ENCODE results near the gene KIFAP3. TPM values are rescaled to one million over a fixed set of nuclear protein-coding genes. Genes with fewer than 3 reads are reported as not detected.

The KIFAP3 gene
- total RNA-seq, 4 donors from 2014 or later: 25.2 to 49.2 (median 40.0) TPM

GRCh38 chr1:170032531-170033280 is 41.8 kb downstream of the KIFAP3 start:
- Histone ChIP-seq H3K4me1 (no peaks in the 10 kb centered on the region), H3K9me3 (peaks cover 0 to 8% (median 3%) of the 10 kb centered on the region in 4 donors), H3K36me3 (peaks cover 0 to 32% (median 0%) of the 10 kb centered on the region in 3 donors), H3K27me3 (no peaks in the 10 kb centered on the region), H3K27ac (no peak overlapping the region), H3K4me3 (no peak overlapping the region)
- 60 to 61% methylated on average over 2 of the region's 2 CpGs for WGBS, 2 donors
- TF ChIP-seq, protein P1, sequence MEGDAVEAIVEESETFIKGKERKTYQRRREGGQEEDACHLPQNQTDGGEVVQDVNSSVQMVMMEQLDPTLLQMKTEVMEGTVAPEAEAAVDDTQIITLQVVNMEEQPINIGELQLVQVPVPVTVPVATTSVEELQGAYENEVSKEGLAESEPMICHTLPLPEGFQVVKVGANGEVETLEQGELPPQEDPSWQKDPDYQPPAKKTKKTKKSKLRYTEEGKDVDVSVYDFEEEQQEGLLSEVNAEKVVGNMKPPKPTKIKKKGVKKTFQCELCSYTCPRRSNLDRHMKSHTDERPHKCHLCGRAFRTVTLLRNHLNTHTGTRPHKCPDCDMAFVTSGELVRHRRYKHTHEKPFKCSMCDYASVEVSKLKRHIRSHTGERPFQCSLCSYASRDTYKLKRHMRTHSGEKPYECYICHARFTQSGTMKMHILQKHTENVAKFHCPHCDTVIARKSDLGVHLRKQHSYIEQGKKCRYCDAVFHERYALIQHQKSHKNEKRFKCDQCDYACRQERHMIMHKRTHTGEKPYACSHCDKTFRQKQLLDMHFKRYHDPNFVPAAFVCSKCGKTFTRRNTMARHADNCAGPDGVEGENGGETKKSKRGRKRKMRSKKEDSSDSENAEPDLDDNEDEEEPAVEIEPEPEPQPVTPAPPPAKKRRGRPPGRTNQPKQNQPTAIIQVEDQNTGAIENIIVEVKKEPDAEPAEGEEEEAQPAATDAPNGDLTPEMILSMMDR (IDR thresholded peaks at IDR 0.05): no peak
- TF ChIP-seq EP300 (IDR thresholded peaks at IDR 0.05) (no peak), POLR2A (IDR thresholded peaks at IDR 0.05) (no peak)
- no peak for DNase-seq (ENCODE audit: low spot score in 2 of 2)

DNA sequence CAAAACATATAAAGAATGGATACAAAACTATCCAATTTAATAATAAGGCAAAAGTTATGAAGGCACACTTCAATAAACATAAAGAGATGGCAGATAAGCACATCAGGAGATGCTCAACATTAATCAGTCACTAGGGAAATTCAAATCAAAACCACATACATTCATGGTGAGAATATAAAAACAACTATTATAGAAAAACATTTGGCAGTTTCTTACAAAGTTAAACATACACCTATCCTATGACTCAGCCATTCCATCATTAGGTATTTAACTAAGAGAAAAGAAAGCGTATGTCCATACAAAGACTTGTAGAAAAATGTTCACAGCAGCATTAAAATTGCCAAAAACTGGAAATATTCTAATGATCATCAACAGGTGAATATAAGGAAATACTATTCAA is 44.3 kb downstream of the KIFAP3 start:
- 40 to 94% methylated on average over 1 of the region's 1 CpG for WGBS, 2 donors
- no peaks in the 10 kb centered on the region for H3K4me1 ChIP-seq
- TF ChIP-seq, protein P1 (IDR thresholded peaks at IDR 0.05): no peak
- no peak for TF ChIP-seq POLR2A (IDR thresholded peaks at IDR 0.05)
- no peak for TF ChIP-seq EP300 (IDR thresholded peaks at IDR 0.05)
- peaks cover 0 to 43% (median 0%) of the 10 kb centered on the region in 3 donors for H3K36me3 ChIP-seq
- DNase-seq (ENCODE audit: low spot score in 2 of 2): no peak
- H3K4me3 ChIP-seq: no peak overlapping the region
- H3K27ac ChIP-seq: no peak overlapping the region
- H3K9me3 ChIP-seq: peaks cover 0 to 15% (median 6%) of the 10 kb centered on the region in 4 donors
- no peaks in the 10 kb centered on the region for H3K27me3 ChIP-seq

DNA sequence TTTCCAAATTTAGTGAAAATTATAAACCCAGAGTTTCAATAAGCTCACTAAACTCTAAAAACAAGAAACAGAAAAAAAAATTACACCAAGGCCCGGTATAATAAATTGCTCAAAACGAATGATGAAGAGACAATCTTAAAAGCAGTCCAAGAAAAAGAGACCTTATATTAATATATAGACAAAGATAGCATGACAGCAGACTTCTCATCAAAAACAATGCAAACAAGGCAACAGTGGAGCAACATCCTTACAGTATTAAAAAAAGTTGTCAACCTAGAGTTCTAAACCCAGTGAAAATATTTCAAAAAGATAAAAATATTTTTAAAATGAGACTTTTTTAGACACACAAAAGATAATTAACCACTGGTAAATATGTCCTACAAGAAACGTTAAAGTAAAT is 46.7 kb downstream of the KIFAP3 start:
- Histone ChIP-seq H3K27me3 (no peaks in the 10 kb centered on the region), H3K9me3 (peaks cover 0 to 15% (median 6%) of the 10 kb centered on the region in 4 donors)
- WGBS, 2 donors: 97 to 99% methylated on average over 3 of the region's 3 CpGs

GRCh38 chr1:170020859-170021258 is 53.6 kb downstream of the KIFAP3 start:
- H3K36me3 ChIP-seq: peaks cover 0 to 39% (median 4%) of the 10 kb centered on the region in 3 donors

More for the DNA sequence above, 46.7 kb downstream of the KIFAP3 start:
- TF ChIP-seq EP300 (IDR thresholded peaks at IDR 0.05) (no peak), POLR2A (IDR thresholded peaks at IDR 0.05) (no peak)
- TF ChIP-seq, protein P1 (IDR thresholded peaks at IDR 0.05): no peak
- Histone ChIP-seq H3K4me1 (no peaks in the 10 kb centered on the region), H3K36me3 (peaks cover 0 to 45% (median 0%) of the 10 kb centered on the region in 3 donors), H3K4me3 (no peak overlapping the region), H3K27ac (no peak overlapping the region)
- no peak for DNase-seq (ENCODE audit: low spot score in 2 of 2)

GRCh38 chr1:170017478-170017877 is 57.0 kb downstream of the KIFAP3 start:
- peaks cover 0 to 50% (median 4%) of the 10 kb centered on the region in 3 donors for H3K36me3 ChIP-seq
- no peak overlapping the region for H3K27ac ChIP-seq
- no peak overlapping the region for H3K4me3 ChIP-seq
- no peak for DNase-seq (ENCODE audit: low spot score in 2 of 2)
- WGBS, 2 donors: 98 to 99% methylated on average over 2 of the region's 2 CpGs
- no peaks in the 10 kb centered on the region for H3K4me1 ChIP-seq
- peaks cover 0 to 16% (median 3%) of the 10 kb centered on the region in 4 donors for H3K9me3 ChIP-seq
- no peaks in the 10 kb centered on the region for H3K27me3 ChIP-seq
- TF ChIP-seq EP300 (IDR thresholded peaks at IDR 0.05): no peak
- TF ChIP-seq, protein P1 (IDR thresholded peaks at IDR 0.05): no peak
- no peak for TF ChIP-seq POLR2A (IDR thresholded peaks at IDR 0.05)

More at GRCh38 chr1:170020859-170021258, 53.6 kb downstream of the KIFAP3 start:
- H3K27me3 ChIP-seq: no peaks in the 10 kb centered on the region
- TF ChIP-seq EP300 (IDR thresholded peaks at IDR 0.05): no peak
- TF ChIP-seq POLR2A (IDR thresholded peaks at IDR 0.05): no peak
- TF ChIP-seq, protein P1 (IDR thresholded peaks at IDR 0.05): no peak
- no peak overlapping the region for H3K27ac ChIP-seq
- peaks cover 0 to 16% (median 3%) of the 10 kb centered on the region in 4 donors for H3K9me3 ChIP-seq
- no peak for DNase-seq (ENCODE audit: low spot score in 2 of 2)
- no peak overlapping the region for H3K4me3 ChIP-seq
- WGBS, 2 donors: 66 to 97% methylated on average over 2 of the region's 2 CpGs
- no peaks in the 10 kb centered on the region for H3K4me1 ChIP-seq

Measured in tibial nerve (tissue), 4 donors.